Esophagus muscularis mucosa (tissue), 4 donors: ENCODE data around the gene PRM3. TPM values are rescaled to one million over a fixed set of nuclear protein-coding genes. Genes with fewer than 3 reads are reported as not detected.

Experiments
- DNase-seq: peaks from one replicate; pipeline ENCODE4 v3.0.0-alpha.2; 2017; ENCODE audit errors: extremely low spot score
- H3K27ac ChIP-seq, 4 donors: fragments of 200-600 bp; sonication (generic); replicated peaks in 1 of 4; 1 replicate in 3 of 4; 2 replicates in 1 of 4; pipeline ENCODE4 v1.5.1; 2016 to 2019; ENCODE audit warnings: mild to moderate bottlenecking in 1 of 4
- H3K27me3 ChIP-seq, 4 donors: fragments of 200-600 bp; sonication (generic); one replicate each; pipeline versions ENCODE4 v1.5.1 to v1.6.0; 2016 to 2019
- H3K36me3 ChIP-seq, 4 donors: fragments of 200-600 bp; sonication (generic); one replicate each; pipeline ENCODE4 v1.5.1; 2016 to 2019
- H3K4me1 ChIP-seq, 4 donors: fragments of 200-600 bp; sonication (generic); one replicate each; pipeline ENCODE4 v1.5.1; 2016 to 2019
- H3K4me3 ChIP-seq, 4 donors: fragments of 200-600 bp; sonication (generic); 1 replicate in 2 of 4; 2 replicates in 2 of 4; pipeline ENCODE4 v1.5.1; 2016 to 2019; ENCODE audit warnings: mild to moderate bottlenecking in 4 of 4, moderate library complexity in 1 of 4
- H3K9me3 ChIP-seq, 4 donors: fragments of 200-600 bp; sonication (generic); 1 replicate in 3 of 4; 2 replicates in 1 of 4; pipeline ENCODE4 v1.5.1; 2016 to 2019
- EP300 ChIP-seq: sonication (generic); formaldehyde crosslinking; IDR thresholded peaks from one replicate; pipeline ENCODE4 v1.6.1; 2017; ENCODE audit warnings: antibody characterized with exemption
- POLR2A ChIP-seq: fragments of 450-650 bp; IDR thresholded peaks from one replicate; pipeline ENCODE4 v1.6.1; 2017; ENCODE audit warnings: antibody characterized with exemption, moderate library complexity, mild to moderate bottlenecking, low read depth
- POLR2AphosphoS5 ChIP-seq, 2 donors: sonication (generic); formaldehyde crosslinking; IDR thresholded peaks; one replicate each; pipeline ENCODE4 v1.6.1; 2017; ENCODE audit warnings: antibody characterized with exemption in 2 of 2
- WGBS: methylation state at CpG from one replicate; pipeline ENCODE4 v1.1.5; 2018; 5-methylcytosine and 5-hydroxymethylcytosine counted together
- intact Hi-C: fragments of 100-400 bp; cut with DNase I; formaldehyde crosslinking; loops from one replicate; pipeline ENCODE4 v1.15.1; 2023
- total RNA-seq, 4 donors: library from RNA; depleted of rRNA; stranded (reverse); fragments of >200 nt; gene quantifications; one replicate each; pipeline versions ENCODE4 v1.1.0 to v1.2.1, GENCODE V29; 2016
- TF ChIP-seq, protein P1 (sequence below), 3 experiments: fragments of 200-600 bp in 2 of 3; fragments of 450-650 bp in 1 of 3; sonication (generic) in 2 of 3; IDR thresholded peaks; one replicate each; pipeline ENCODE4 v1.5.1; 2017 to 2019; ENCODE audit warnings: antibody characterized with exemption in 3 of 3, mild to moderate bottlenecking in 2 of 3, moderate library complexity in 1 of 3

PRM3 gene
- total RNA-seq, 4 donors from 2014 or later, result not detected

DNA sequence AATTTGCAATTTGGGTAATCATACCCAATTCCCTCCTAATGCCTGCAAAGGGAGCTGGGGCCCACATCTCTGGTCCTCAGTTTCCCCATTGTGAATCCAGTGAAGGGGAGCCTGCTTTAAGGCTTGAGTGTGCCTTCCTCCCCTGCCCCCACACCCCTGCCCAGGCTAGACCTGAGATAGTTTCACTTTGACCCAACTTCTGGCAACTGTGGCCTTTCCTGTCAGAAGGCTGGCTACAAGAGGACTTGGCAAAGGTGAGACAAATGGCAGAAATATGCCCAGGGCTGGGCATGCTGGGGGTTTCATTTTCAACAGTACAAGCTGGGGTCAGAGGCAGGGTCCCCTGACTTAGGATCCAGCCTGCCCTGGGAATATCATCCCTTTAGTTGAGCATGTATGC lies 27.4 kb downstream of the PRM3 start:
- intact Hi-C loops, result no loop called here
- H3K27me3 ChIP-seq, result no peaks in the 10 kb centered on the region
- TF ChIP-seq POLR2A (no peak), POLR2AphosphoS5 (IDR thresholded peaks at IDR 0.05) (no peak), EP300 (no peak)
- TF ChIP-seq, protein P1, sequence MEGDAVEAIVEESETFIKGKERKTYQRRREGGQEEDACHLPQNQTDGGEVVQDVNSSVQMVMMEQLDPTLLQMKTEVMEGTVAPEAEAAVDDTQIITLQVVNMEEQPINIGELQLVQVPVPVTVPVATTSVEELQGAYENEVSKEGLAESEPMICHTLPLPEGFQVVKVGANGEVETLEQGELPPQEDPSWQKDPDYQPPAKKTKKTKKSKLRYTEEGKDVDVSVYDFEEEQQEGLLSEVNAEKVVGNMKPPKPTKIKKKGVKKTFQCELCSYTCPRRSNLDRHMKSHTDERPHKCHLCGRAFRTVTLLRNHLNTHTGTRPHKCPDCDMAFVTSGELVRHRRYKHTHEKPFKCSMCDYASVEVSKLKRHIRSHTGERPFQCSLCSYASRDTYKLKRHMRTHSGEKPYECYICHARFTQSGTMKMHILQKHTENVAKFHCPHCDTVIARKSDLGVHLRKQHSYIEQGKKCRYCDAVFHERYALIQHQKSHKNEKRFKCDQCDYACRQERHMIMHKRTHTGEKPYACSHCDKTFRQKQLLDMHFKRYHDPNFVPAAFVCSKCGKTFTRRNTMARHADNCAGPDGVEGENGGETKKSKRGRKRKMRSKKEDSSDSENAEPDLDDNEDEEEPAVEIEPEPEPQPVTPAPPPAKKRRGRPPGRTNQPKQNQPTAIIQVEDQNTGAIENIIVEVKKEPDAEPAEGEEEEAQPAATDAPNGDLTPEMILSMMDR (IDR thresholded peaks at IDR 0.05), result no peak
- no peak overlapping the region for H3K27ac ChIP-seq
- DNase-seq, result no peak
- H3K4me3 ChIP-seq, result no peak overlapping the region
- no peaks in the 10 kb centered on the region for H3K4me1 ChIP-seq
- no peaks in the 10 kb centered on the region for H3K36me3 ChIP-seq
- no peaks in the 10 kb centered on the region for H3K9me3 ChIP-seq

DNA sequence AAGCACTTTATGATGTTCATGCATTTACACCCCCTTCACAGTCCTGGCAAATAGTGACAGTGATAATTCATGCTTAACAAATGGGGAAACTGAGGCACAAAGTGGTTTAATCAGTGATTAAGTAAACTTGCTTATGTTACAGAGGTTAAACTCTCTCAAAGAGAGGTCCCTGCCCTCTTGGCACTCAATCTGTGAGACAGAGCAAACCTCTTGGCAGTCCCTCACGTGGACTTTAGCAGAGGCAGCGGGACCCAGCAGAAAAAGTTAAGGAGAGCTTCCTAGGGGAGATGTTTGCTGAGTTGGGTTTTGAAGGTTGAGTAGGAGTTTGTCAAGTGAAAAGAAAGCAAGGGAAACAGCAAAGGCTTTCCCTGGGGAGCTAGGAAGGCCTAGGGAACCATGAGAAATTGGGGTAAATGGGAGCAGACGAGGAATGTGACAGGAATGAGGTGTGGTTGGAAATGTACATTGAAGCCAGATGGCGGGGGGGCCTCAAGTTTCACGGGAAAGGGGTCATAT lies 28.1 kb downstream of the PRM3 start:
- Histone ChIP-seq H3K27me3 (no peaks in the 10 kb centered on the region), H3K36me3 (no peaks in the 10 kb centered on the region), H3K4me1 (no peaks in the 10 kb centered on the region), H3K27ac (no peak overlapping the region), H3K9me3 (no peaks in the 10 kb centered on the region), H3K4me3 (no peak overlapping the region)
- intact Hi-C loops, result no loop called here
- WGBS, result 87% methylated on average over 5 of the region's 5 CpGs
- TF ChIP-seq POLR2A (no peak), POLR2AphosphoS5 (IDR thresholded peaks at IDR 0.05) (no peak), EP300 (no peak)
- TF ChIP-seq, protein P1 (IDR thresholded peaks at IDR 0.05), result no peak
- no peak for DNase-seq

DNA sequence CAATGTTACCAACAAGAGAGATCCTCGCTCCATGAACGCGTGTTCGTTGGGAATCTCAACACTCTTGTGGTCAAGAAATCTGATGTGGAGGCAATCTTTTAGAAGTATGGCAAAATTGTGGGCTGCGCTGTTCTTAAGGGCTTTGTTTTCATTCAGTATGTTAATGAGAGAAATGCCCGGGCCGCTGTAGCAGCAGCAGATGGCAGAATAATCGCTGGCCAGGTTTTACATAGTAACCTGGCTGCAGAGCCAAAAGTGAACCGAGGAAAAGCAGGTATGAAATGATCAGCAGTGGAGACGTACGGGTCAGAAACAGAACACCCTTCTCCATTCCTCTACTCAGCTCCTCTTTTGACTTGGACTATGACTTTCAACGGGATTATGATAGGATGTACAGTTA lies 30.8 kb downstream of the PRM3 start:
- no peaks in the 10 kb centered on the region for H3K27me3 ChIP-seq
- TF ChIP-seq EP300, result no peak
- no peak for TF ChIP-seq POLR2AphosphoS5 (IDR thresholded peaks at IDR 0.05)
- TF ChIP-seq, protein P1 (IDR thresholded peaks at IDR 0.05), result no peak
- TF ChIP-seq POLR2A, result no peak
- no peaks in the 10 kb centered on the region for H3K4me1 ChIP-seq
- DNase-seq, result no peak
- H3K4me3 ChIP-seq, result no peak overlapping the region
- 86% methylated on average over 12 of the region's 12 CpGs for WGBS
- no peaks in the 10 kb centered on the region for H3K36me3 ChIP-seq
- intact Hi-C loops, result no loop called here
- H3K9me3 ChIP-seq, result no peaks in the 10 kb centered on the region
- H3K27ac ChIP-seq, result no peak overlapping the region

DNA sequence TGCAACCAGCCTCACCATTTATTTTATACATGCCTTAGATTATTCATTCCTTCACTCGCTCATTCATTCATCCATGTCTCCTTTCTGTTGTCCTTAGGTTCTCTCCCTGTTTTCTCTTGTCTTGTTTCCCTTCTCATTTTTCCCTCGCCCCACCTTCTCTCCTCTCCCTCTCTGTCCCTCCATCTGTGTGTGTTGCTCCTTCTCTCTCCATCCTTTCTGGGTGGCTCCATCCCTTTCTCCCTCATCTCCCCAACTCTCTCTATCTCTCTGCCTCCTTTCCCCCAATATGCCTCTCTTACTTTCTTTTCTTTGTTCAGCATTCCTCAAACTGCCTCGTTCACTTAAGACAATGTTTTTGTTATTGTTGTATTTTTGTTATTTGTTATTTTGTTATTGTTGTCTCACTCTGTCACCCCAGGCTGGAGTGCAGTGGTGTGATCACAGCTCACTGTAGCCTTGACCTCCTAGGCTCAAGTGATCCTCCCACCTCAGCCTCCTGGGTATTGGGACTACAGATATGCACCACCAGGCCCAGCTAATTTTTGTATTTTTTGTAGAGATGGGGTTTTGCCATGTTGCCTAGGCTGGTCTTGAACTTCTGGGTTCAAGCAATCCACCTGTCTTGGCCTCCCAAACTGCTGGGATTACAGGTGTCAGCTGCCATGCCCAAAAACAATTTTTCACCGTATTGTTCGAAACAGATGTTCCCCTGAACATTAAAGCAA lies 31.8 kb downstream of the PRM3 start:
- intact Hi-C loops, result no loop called here
- Histone ChIP-seq H3K4me1 (no peaks in the 10 kb centered on the region), H3K9me3 (no peaks in the 10 kb centered on the region), H3K27me3 (no peaks in the 10 kb centered on the region), H3K4me3 (no peak overlapping the region), H3K27ac (no peak overlapping the region), H3K36me3 (no peaks in the 10 kb centered on the region)
- DNase-seq, result no peak
- TF ChIP-seq EP300 (no peak), POLR2AphosphoS5 (IDR thresholded peaks at IDR 0.05) (no peak), POLR2A (no peak)
- TF ChIP-seq, protein P1 (IDR thresholded peaks at IDR 0.05), result no peak
- WGBS, result 95% methylated on average over 5 of the region's 5 CpGs
